Panc1 (cell line): ENCODE measurements around the gene MED13L. TPM values are rescaled to one million over a fixed set of nuclear protein-coding genes. Genes with fewer than 3 reads are reported as not detected.

Experiments
- ATAC-seq: fragments of 200-7000 bp; cut with Tn5 transposase; 2 replicates; pipeline ENCODE4 v1.9.1; 2020; ENCODE audit warnings: mild to moderate bottlenecking, moderate library complexity
- BruUV-seq: library from RNA; stranded (reverse); fragments of 400-500 nt; replicated peaks from 2 replicates; lab custom pipeline; 2021; lab: Mats Ljungman, UMichigan
- CTCF ChIA-PET: fragments of 300-600 bp; sonication (Branson Sonifier 250); formaldehyde crosslinking; loops from one replicate; lab custom pipeline; 2022; ENCODE audit warnings: antibody characterized with exemption; lab: Charles Lee
- POLR2A ChIA-PET: fragments of 300-600 bp; sonication (Branson Sonifier 250); formaldehyde crosslinking; loops from one replicate; lab custom pipeline; 2022; ENCODE audit warnings: antibody characterized with exemption; lab: Charles Lee
- DNase-seq: peaks from one replicate; pipeline ENCODE4 v3.0.0-alpha.2; 2010; ENCODE audit warnings: low read depth, low spot score
- H3K27ac ChIP-seq: 2 replicates; pipeline ENCODE4 v1.5.1; 2011; ENCODE audit warnings: mild to moderate bottlenecking, low read length, inconsistent platforms
- H3K27me3 ChIP-seq: fragments of 200-500 bp; sonication (Bioruptor generic); 2 replicates; pipeline ENCODE4 v1.6.0; 2014; ENCODE audit warnings: low read length, inconsistent platforms; ENCODE audit not compliant: control insufficient read depth, insufficient read depth
- H3K36me3 ChIP-seq: fragments of 200-500 bp; sonication (Bioruptor generic); 2 replicates; pipeline ENCODE4 v1.5.1; 2014; ENCODE audit warnings: inconsistent platforms, mild to moderate bottlenecking, low read length, moderate library complexity; ENCODE audit not compliant: control insufficient read depth, insufficient read depth
- H3K4me1 ChIP-seq: 2 replicates; pipeline ENCODE4 v1.5.1; 2011; ENCODE audit warnings: inconsistent platforms, mild to moderate bottlenecking, low read length, moderate library complexity; ENCODE audit not compliant: control insufficient read depth, insufficient read depth
- H3K4me3 ChIP-seq, 2 experiments: 2 replicates each; pipeline ENCODE4 v1.5.1; 2011 to 2012; ENCODE audit warnings: low read depth in 2 of 2, low read length in 2 of 2, mild to moderate bottlenecking in 2 of 2, inconsistent platforms in 1 of 2, moderate library complexity in 1 of 2
- H3K9me3 ChIP-seq: fragments of 200-500 bp; sonication (Bioruptor generic); 2 replicates; pipeline ENCODE4 v1.5.1; 2014; ENCODE audit warnings: low read depth, mild to moderate bottlenecking, inconsistent platforms, low read length, moderate library complexity; ENCODE audit not compliant: control insufficient read depth, insufficient read depth
- CTCF ChIP-seq: fragments of 450-650 bp; IDR thresholded peaks from 2 replicates; pipeline ENCODE4 v1.5.1; 2017; ENCODE audit warnings: mild to moderate bottlenecking
- POLR2AphosphoS5 ChIP-seq: IDR thresholded peaks from 2 replicates; pipeline ENCODE4 v1.6.1; 2012; ENCODE audit warnings: mild to moderate bottlenecking, low read depth, low read length, moderate library complexity
- REST ChIP-seq, 2 experiments: IDR thresholded peaks; 2 replicates each; pipeline ENCODE4 v1.6.1; 2011 to 2012; ENCODE audit warnings: low read depth in 2 of 2, control low read depth in 1 of 2, low read length in 1 of 2, mild to moderate bottlenecking in 1 of 2, moderate library complexity in 1 of 2; ENCODE audit not compliant: insufficient read depth in 1 of 2
- SIN3A ChIP-seq: IDR thresholded peaks from 2 replicates; pipeline ENCODE4 v1.6.1; 2012; ENCODE audit warnings: low read depth, mild to moderate bottlenecking, low read length, moderate library complexity, borderline replicate concordance; ENCODE audit not compliant: insufficient read depth
- TCF7L2 ChIP-seq: IDR thresholded peaks from 2 replicates; pipeline ENCODE4 v1.6.1; 2011; ENCODE audit warnings: mild to moderate bottlenecking, low read depth, low read length, inconsistent platforms
- in situ Hi-C: cut with HindIII; loops from 2 replicates; pipeline ENCODE4 v1.10.0; 2016; ENCODE audit warnings: low sequenced_read_pairs, low pct_unique_long_range_greater_than_20kb
- intact Hi-C: fragments of 100-400 bp; cut with micrococcal nuclease; formaldehyde crosslinking; loops from one replicate; pipeline ENCODE4 v1.10.0; 2022; ENCODE audit not compliant: unreplicated experiment
- total RNA-seq: library from RNA; stranded (reverse); gene quantifications from one replicate; pipeline ENCODE4 v1.2.1, GENCODE V29; 2021; ENCODE audit not compliant: unreplicated experiment

Gene MED13L
- total RNA-seq, 1 experiment from 2014 or later, result 170 TPM

- intact Hi-C loops, result no loop called here
- CTCF ChIA-PET, result no interaction called here
These were observed 39.3 kb downstream of the MED13L start for GRCh38 chr12:116238149-116238548.

GRCh38 chr12:116236976-116237375, 40.5 kb downstream of the MED13L start:
- TF ChIP-seq CTCF (no peak), SIN3A (no peak), POLR2AphosphoS5 (no peak), TCF7L2 (no peak), REST (IDR thresholded peaks at IDR 0.05; ENCODE audit: insufficient read depth in 1 of 2, low read depth in 2 of 2, low read length in 1 of 2) (no peak)
- DNase-seq, result no peak
- peaks cover 32% of the 10 kb centered on the region for H3K4me1 ChIP-seq
- no peaks in the 10 kb centered on the region; the same call in 1 of the 2 replicates for H3K36me3 ChIP-seq
- no peaks in the 10 kb centered on the region for H3K27me3 ChIP-seq
- CTCF ChIA-PET, result interaction anchor here (0.7 kb wide), 1 partner anchor 58 kb away, joined by 4 read pairs; no protein-coding TSS in a partner anchor
- POLR2A ChIA-PET, result interaction anchor here (0.6 kb wide), 1 partner anchor 12 kb away, joined by 4 read pairs; no protein-coding TSS in a partner anchor
- in situ Hi-C loops, result no loop called here
- BruUV-seq, result no TSS peak
- H3K9me3 ChIP-seq, result no peaks in the 10 kb centered on the region
- H3K4me3 ChIP-seq, result no peak overlapping the region
- H3K27ac ChIP-seq, result peak overlapping the region; percentile 60
- ATAC-seq, result no peak
- intact Hi-C loops, result no loop called here

More at GRCh38 chr12:116238149-116238548, 39.3 kb downstream of the MED13L start:
- H3K9me3 ChIP-seq, result no peaks in the 10 kb centered on the region
- ATAC-seq (no peak), DNase-seq (no peak)
- no peaks in the 10 kb centered on the region; the same call in 1 of the 2 replicates for H3K36me3 ChIP-seq
- no peak overlapping the region for H3K27ac ChIP-seq
- no peak overlapping the region for H3K4me3 ChIP-seq
- H3K27me3 ChIP-seq, result no peaks in the 10 kb centered on the region
- H3K4me1 ChIP-seq, result peaks cover 36% of the 10 kb centered on the region
- POLR2A ChIA-PET, result interaction anchor here (0.6 kb wide), 1 partner anchor 298 kb away, joined by 22 read pairs; no protein-coding TSS in a partner anchor
- TF ChIP-seq TCF7L2, result no peak
- TF ChIP-seq REST (IDR thresholded peaks at IDR 0.05; ENCODE audit: insufficient read depth in 1 of 2, low read depth in 2 of 2, low read length in 1 of 2), result no peak
- TF ChIP-seq POLR2AphosphoS5, result no peak
- no peak for TF ChIP-seq SIN3A
- TF ChIP-seq CTCF, result no peak
- no TSS peak for BruUV-seq
- in situ Hi-C loops, result no loop called here
